OCI-LY1 (cell line): ENCODE results near the gene DMRT1.

Experiments
- H2AFZ ChIP-seq: fragments of 200-600 bp; sonication (generic), shearing (Covaris generic); 2 replicates; pipeline ENCODE4 v1.6.0; 2014; ENCODE audit warnings: antibody characterized with exemption, mild to moderate bottlenecking, low read length
- H3F3A ChIP-seq: fragments of 200-600 bp; sonication (generic), shearing (Covaris generic); 2 replicates; pipeline ENCODE4 v1.6.0; 2014; ENCODE audit warnings: mild to moderate bottlenecking, antibody characterized with exemption, low read length, moderate library complexity; ENCODE audit not compliant: insufficient read depth
- H3K27ac ChIP-seq: fragments of 200-600 bp; sonication (generic); 2 replicates; pipeline ENCODE4 v1.5.1; 2014; ENCODE audit warnings: low read length, mixed run types, mild to moderate bottlenecking, low read depth; ENCODE audit not compliant: poor library complexity, severe bottlenecking
- H3K27me3 ChIP-seq: fragments of 200-600 bp; sonication (generic); 2 replicates; pipeline ENCODE4 v1.6.0; 2014; ENCODE audit warnings: antibody characterized with exemption, mild to moderate bottlenecking, low read length, moderate library complexity; ENCODE audit not compliant: insufficient read depth
- H3K36me3 ChIP-seq: fragments of 200-600 bp; sonication (generic); 2 replicates; pipeline ENCODE4 v1.6.1; 2014; ENCODE audit warnings: mild to moderate bottlenecking, antibody characterized with exemption, low read length, moderate library complexity, mixed read lengths; ENCODE audit not compliant: insufficient read depth
- H3K4me1 ChIP-seq: fragments of 200-600 bp; sonication (generic); 2 replicates; pipeline ENCODE4 v1.5.1; 2014; ENCODE audit warnings: mild to moderate bottlenecking, low read length, moderate library complexity; ENCODE audit not compliant: insufficient read depth, severe bottlenecking
- H3K4me2 ChIP-seq: fragments of 200-600 bp; sonication (generic), shearing (Covaris generic); 2 replicates; pipeline ENCODE4 v1.6.1; 2014; ENCODE audit warnings: low read length
- H3K4me3 ChIP-seq: fragments of 200-600 bp; sonication (generic); 2 replicates; pipeline ENCODE4 v1.5.1; 2014; ENCODE audit warnings: low read length, low read depth, mild to moderate bottlenecking, mixed read lengths; ENCODE audit not compliant: poor library complexity, severe bottlenecking
- H3K79me2 ChIP-seq: fragments of 200-600 bp; shearing (Covaris generic); 2 replicates; pipeline ENCODE4 v1.6.1; 2016; ENCODE audit warnings: mixed run types, low read length, mixed read lengths; ENCODE audit not compliant: insufficient read depth
- H3K9ac ChIP-seq: fragments of 200-600 bp; sonication (generic), shearing (Covaris generic); 2 replicates; pipeline ENCODE4 v1.6.1; 2014; ENCODE audit warnings: mild to moderate bottlenecking, low read length, mixed read lengths
- H3K9me2 ChIP-seq: fragments of 200-600 bp; sonication (generic), shearing (Covaris generic); 2 replicates; pipeline ENCODE4 v1.6.1; 2014; ENCODE audit warnings: low read depth, mild to moderate bottlenecking, low read length, mixed read lengths
- H3K9me3 ChIP-seq: fragments of 200-600 bp; shearing (Covaris generic); 2 replicates; pipeline ENCODE4 v1.6.1; 2014; ENCODE audit warnings: low read length, mixed read lengths
- H4K20me1 ChIP-seq: fragments of 200-600 bp; sonication (generic), shearing (Covaris generic); 2 replicates; pipeline ENCODE4 v1.6.0; 2016; ENCODE audit warnings: mild to moderate bottlenecking, low read length; ENCODE audit not compliant: insufficient read depth
- CTCF ChIP-seq: fragments of 200-600 bp; sonication (generic), shearing (Covaris generic); IDR thresholded peaks from 2 replicates; pipeline ENCODE4 v1.5.1; 2017; ENCODE audit warnings: mild to moderate bottlenecking, antibody characterized with exemption, low read length, moderate library complexity, mixed read lengths
- EZH2 ChIP-seq: fragments of 200-600 bp; sonication (generic), shearing (Covaris generic); IDR thresholded peaks from 2 replicates; pipeline ENCODE4 v1.8.0; 2017; ENCODE audit warnings: borderline replicate concordance, mixed run types, mild to moderate bottlenecking, antibody characterized with exemption, low read length, moderate library complexity, mixed read lengths

The DMRT1 gene

GRCh38 chr9:804026-804425 is 37.5 kb upstream of the DMRT1 start:
- no peak overlapping the region for H3K4me2 ChIP-seq
- H3K27me3 ChIP-seq = no peaks in the 10 kb centered on the region
- no peaks in the 10 kb centered on the region for H3K36me3 ChIP-seq
- H3K9me2 ChIP-seq = no peaks in the 10 kb centered on the region
- no peaks in the 10 kb centered on the region for H3K79me2 ChIP-seq
- H3K4me1 ChIP-seq = no peaks in the 10 kb centered on the region
- no peak overlapping the region for H3K9ac ChIP-seq
- no peaks in the 10 kb centered on the region for H3F3A ChIP-seq
- H3K9me3 ChIP-seq = no peaks in the 10 kb centered on the region
- H4K20me1 ChIP-seq = no peaks in the 10 kb centered on the region
- H2AFZ ChIP-seq = no peak overlapping the region
- H3K4me3 ChIP-seq = no peak overlapping the region
- H3K27ac ChIP-seq = no peak overlapping the region
- TF ChIP-seq EZH2 (no peak), CTCF (no peak)

GRCh38 chr9:805151-805550 is 36.3 kb upstream of the DMRT1 start:
- Histone ChIP-seq H3K9me2 (no peaks in the 10 kb centered on the region), H3K27ac (no peak overlapping the region), H4K20me1 (no peaks in the 10 kb centered on the region), H3K4me2 (no peak overlapping the region), H3F3A (no peaks in the 10 kb centered on the region), H3K79me2 (no peaks in the 10 kb centered on the region), H3K4me3 (no peak overlapping the region), H3K9ac (no peak overlapping the region), H3K9me3 (no peaks in the 10 kb centered on the region), H2AFZ (no peak overlapping the region), H3K27me3 (no peaks in the 10 kb centered on the region), H3K36me3 (no peaks in the 10 kb centered on the region), H3K4me1 (no peaks in the 10 kb centered on the region)
- TF ChIP-seq EZH2 (no peak), CTCF (no peak)

- no peaks in the 10 kb centered on the region for H3K79me2 ChIP-seq
- H3K9ac ChIP-seq = no peak overlapping the region
- no peak overlapping the region for H2AFZ ChIP-seq
- no peak overlapping the region for H3K27ac ChIP-seq
- no peaks in the 10 kb centered on the region for H3K9me2 ChIP-seq
- TF ChIP-seq CTCF (peak; percentile 55), EZH2 (no peak)
- H4K20me1 ChIP-seq = no peaks in the 10 kb centered on the region
- H3K4me1 ChIP-seq = no peaks in the 10 kb centered on the region
- H3K4me3 ChIP-seq = no peak overlapping the region
- H3K27me3 ChIP-seq = no peaks in the 10 kb centered on the region
- H3K36me3 ChIP-seq = no peaks in the 10 kb centered on the region
- no peaks in the 10 kb centered on the region for H3K9me3 ChIP-seq
- no peaks in the 10 kb centered on the region for H3F3A ChIP-seq
- no peak overlapping the region for H3K4me2 ChIP-seq
Observed at GRCh38 chr9:806285-807156, 35.0 kb upstream of the DMRT1 start.
